GM23248 (cell line): Measurements from ENCODE around the gene CCDC186. TPM values are rescaled to one million over a fixed set of nuclear protein-coding genes. Genes with fewer than 3 reads are reported as not detected.

Source experiments
- DNase-seq: peaks from one replicate; pipeline ENCODE4 v3.0.0-alpha.2; 2015
- H2AFZ ChIP-seq: fragments of 200-600 bp; sonication (generic); 2 replicates; pipeline ENCODE4 v1.6.1; 2016; ENCODE audit warnings: antibody characterized with exemption
- H3F3A ChIP-seq: fragments of 200-600 bp; sonication (generic); 2 replicates; pipeline ENCODE4 v1.6.1; 2016; ENCODE audit warnings: mild to moderate bottlenecking, antibody characterized with exemption, mixed run types; ENCODE audit not compliant: insufficient read depth
- H3K27ac ChIP-seq: fragments of 200-600 bp; sonication (generic); 2 replicates; pipeline ENCODE4 v1.5.1; 2016; ENCODE audit warnings: mild to moderate bottlenecking
- H3K27me3 ChIP-seq: fragments of 200-600 bp; sonication (generic); replicated peaks from 2 replicates; pipeline ENCODE4 v1.6.1; 2016; ENCODE audit warnings: mild to moderate bottlenecking; ENCODE audit not compliant: insufficient read depth
- H3K36me3 ChIP-seq: fragments of 200-600 bp; sonication (generic); 2 replicates; pipeline ENCODE4 v1.6.1; 2016; ENCODE audit warnings: low read depth, mild to moderate bottlenecking
- H3K4me1 ChIP-seq: fragments of 200-600 bp; sonication (generic); 2 replicates; pipeline ENCODE4 v1.6.1; 2016; ENCODE audit warnings: mild to moderate bottlenecking; ENCODE audit not compliant: insufficient read depth
- H3K4me2 ChIP-seq: fragments of 200-600 bp; sonication (generic); one replicate; pipeline ENCODE4 v1.6.1; 2016; ENCODE audit warnings: mild to moderate bottlenecking; ENCODE audit not compliant: unreplicated experiment
- H3K4me3 ChIP-seq: fragments of 200-600 bp; sonication (generic); 2 replicates; pipeline ENCODE4 v1.5.1; 2016; ENCODE audit warnings: mild to moderate bottlenecking
- H3K79me2 ChIP-seq: fragments of 200-600 bp; sonication (generic); 2 replicates; pipeline ENCODE4 v1.6.1; 2016; ENCODE audit warnings: mild to moderate bottlenecking; ENCODE audit not compliant: insufficient read depth
- H3K9ac ChIP-seq: fragments of 200-600 bp; sonication (generic); 2 replicates; pipeline ENCODE4 v1.6.1; 2016; ENCODE audit warnings: mild to moderate bottlenecking
- H3K9me2 ChIP-seq: fragments of 200-600 bp; sonication (generic); 2 replicates; pipeline ENCODE4 v1.6.1; 2016; ENCODE audit warnings: mixed run types, mild to moderate bottlenecking, moderate library complexity; ENCODE audit not compliant: insufficient read depth
- H3K9me3 ChIP-seq: fragments of 200-600 bp; sonication (generic); one replicate; pipeline ENCODE4 v1.6.1; 2017; ENCODE audit warnings: low read depth
- H4K20me1 ChIP-seq: fragments of 200-600 bp; sonication (generic); 2 replicates; pipeline ENCODE4 v1.6.0; 2016; ENCODE audit not compliant: insufficient read depth
- EZH2 ChIP-seq: fragments of 200-600 bp; sonication (generic); IDR thresholded peaks from 2 replicates; pipeline ENCODE4 v1.6.1; 2018; ENCODE audit warnings: antibody characterized with exemption, mild to moderate bottlenecking; ENCODE audit not compliant: insufficient read depth, poor library complexity, severe bottlenecking
- EZH2phosphoT487 ChIP-seq: fragments of 200-600 bp; sonication (generic); IDR thresholded peaks from 2 replicates; pipeline ENCODE4 v1.6.1; 2018; ENCODE audit warnings: antibody characterized with exemption, moderate library complexity, mild to moderate bottlenecking, low read depth; ENCODE audit not compliant: insufficient read depth
- WGBS, 2 experiments: methylation state at CpG; one replicate each; pipeline ENCODE4 v1.1.6; 2015 to 2017; ENCODE audit warnings: low lambda C conversion rate in 2 of 2, low coverage in 1 of 2; ENCODE audit errors: missing lambda C conversion rate in 2 of 2; 5-methylcytosine and 5-hydroxymethylcytosine counted together
- in situ Hi-C: fragments of 300-500 bp; cut with MboI; formaldehyde crosslinking; loops from 2 replicates; pipeline ENCODE4 v1.15.0; 2020
- polyA plus RNA-seq: library from polyadenylated mRNA; unstranded; fragments of >200 nt; fragmentation: Nextera tagmentation; extraction: Ambion mirVana; gene quantifications from 2 replicates; pipeline ENCODE4 v1.2.1, GENCODE V29; 2016
- total RNA-seq: library from RNA; depleted of rRNA; stranded (reverse); fragments of >200 nt; shearing (Covaris generic); gene quantifications from 2 replicates; pipeline ENCODE4 v1.2.3, GENCODE V29; 2014

CCDC186 gene
- total and polyA plus RNA-seq, 2 experiments from 2014 or later = 7.4 to 9.8 TPM

GRCh38 chr10:114084215-114084614 is 89.8 kb downstream of the CCDC186 start:
- no peaks in the 10 kb centered on the region for H3K9me3 ChIP-seq
- no peaks in the 10 kb centered on the region for H3K9me2 ChIP-seq
- in situ Hi-C loops = no loop called here
- DNase-seq = no peak
- H3K27me3 ChIP-seq = no peaks in the 10 kb centered on the region
- WGBS, 2 experiments = 59 to 66% methylated on average over 4 of the region's 4 CpGs
- no peaks in the 10 kb centered on the region for H4K20me1 ChIP-seq
- no peak for TF ChIP-seq EZH2
- no peak for TF ChIP-seq EZH2phosphoT487
- no peaks in the 10 kb centered on the region for H3K4me1 ChIP-seq
- no peak overlapping the region for H3K27ac ChIP-seq
- H3K9ac ChIP-seq = no peak overlapping the region
- H2AFZ ChIP-seq = no peak overlapping the region
- H3F3A ChIP-seq = no peaks in the 10 kb centered on the region
- H3K79me2 ChIP-seq = no peaks in the 10 kb centered on the region
- H3K4me3 ChIP-seq = no peak overlapping the region
- no peak overlapping the region for H3K4me2 ChIP-seq
- no peaks in the 10 kb centered on the region for H3K36me3 ChIP-seq

DNA sequence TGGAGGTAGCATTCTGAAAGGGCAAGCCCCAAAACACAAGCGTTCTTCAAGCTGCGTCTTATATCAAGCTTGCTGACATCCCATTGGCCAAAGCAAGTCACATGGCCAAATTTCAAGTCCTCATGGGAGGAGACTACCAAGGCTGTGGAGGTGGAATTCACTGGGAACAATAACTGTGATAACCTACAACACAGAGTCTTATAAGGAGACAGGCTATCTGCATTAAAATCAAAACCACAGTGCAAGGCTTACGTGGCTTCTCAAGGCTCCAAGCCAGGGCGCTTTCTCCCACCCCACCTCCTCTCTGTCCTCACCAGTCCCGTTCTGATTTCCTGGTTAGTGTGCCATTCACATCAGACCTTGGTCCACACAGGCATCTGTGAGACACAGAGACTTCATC is 91.0 kb downstream of the CCDC186 start:
- no peak overlapping the region for H3K4me3 ChIP-seq
- 92% methylated on average over 5 of the region's 5 CpGs for WGBS, 2 experiments
- DNase-seq = no peak
- no peak for TF ChIP-seq EZH2phosphoT487
- H3K79me2 ChIP-seq = no peaks in the 10 kb centered on the region
- peaks cover 5% of the 10 kb centered on the region; the same call in 1 of the 2 replicates for H3K27me3 ChIP-seq
- no peaks in the 10 kb centered on the region for H3K9me3 ChIP-seq
- no peak overlapping the region for H3K9ac ChIP-seq
- H3K4me1 ChIP-seq = no peaks in the 10 kb centered on the region
- no peak overlapping the region for H3K4me2 ChIP-seq
- H3K9me2 ChIP-seq = no peaks in the 10 kb centered on the region
- H3F3A ChIP-seq = no peaks in the 10 kb centered on the region
- in situ Hi-C loops = no loop called here
- H2AFZ ChIP-seq = no peak overlapping the region
- H3K27ac ChIP-seq = no peak overlapping the region
- H4K20me1 ChIP-seq = no peaks in the 10 kb centered on the region
- no peaks in the 10 kb centered on the region for H3K36me3 ChIP-seq

DNA sequence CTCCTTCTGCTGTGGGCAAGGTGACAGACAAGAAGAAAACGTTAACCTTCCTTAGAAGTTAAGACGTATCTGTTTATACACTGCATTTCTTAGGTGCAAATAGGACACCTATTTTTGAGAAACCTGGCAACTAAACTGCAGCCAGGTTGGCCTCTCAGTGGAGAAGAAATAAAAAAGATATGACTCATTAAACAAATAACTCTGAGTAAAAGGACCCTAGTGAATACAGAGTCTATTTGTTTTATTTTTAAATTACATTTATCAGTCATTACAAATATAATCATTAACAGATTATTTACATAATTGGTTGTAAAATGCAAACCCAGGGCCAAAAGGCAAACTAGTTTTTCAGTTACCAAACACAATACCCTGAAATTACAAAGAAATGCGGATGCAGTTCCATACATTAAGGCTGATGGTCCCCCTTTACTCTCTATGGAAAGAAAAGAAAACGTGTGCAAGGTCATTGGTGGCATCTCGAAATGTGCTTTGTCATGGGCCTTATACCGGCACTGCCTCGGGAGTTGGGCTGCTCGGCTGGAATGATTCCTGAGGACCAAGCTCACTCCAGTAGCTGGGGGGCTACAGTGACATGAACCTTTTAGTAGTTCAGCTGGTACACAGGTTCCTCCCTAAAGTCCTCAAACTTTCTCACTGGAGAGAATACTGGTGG is 92.0 kb downstream of the CCDC186 start:
- no peaks in the 10 kb centered on the region for H3K9me2 ChIP-seq
- no peak for TF ChIP-seq EZH2phosphoT487
- TF ChIP-seq EZH2 = no peak
- in situ Hi-C loops = no loop called here
- H3K27ac ChIP-seq = no peak overlapping the region
- H3K79me2 ChIP-seq = no peaks in the 10 kb centered on the region
- no peak overlapping the region for H3K4me2 ChIP-seq
- H3K27me3 ChIP-seq = peaks cover 5% of the 10 kb centered on the region; the same call in 1 of the 2 replicates
- no peaks in the 10 kb centered on the region for H3F3A ChIP-seq
- no peaks in the 10 kb centered on the region for H3K4me1 ChIP-seq
- no peaks in the 10 kb centered on the region for H3K36me3 ChIP-seq
- no peak overlapping the region for H2AFZ ChIP-seq
- no peaks in the 10 kb centered on the region for H3K9me3 ChIP-seq
- no peak overlapping the region for H3K4me3 ChIP-seq
- H4K20me1 ChIP-seq = no peaks in the 10 kb centered on the region
- no peak overlapping the region for H3K9ac ChIP-seq
- WGBS, 2 experiments = 69 to 79% methylated on average over 8 of the region's 8 CpGs
- DNase-seq = no peak

DNA sequence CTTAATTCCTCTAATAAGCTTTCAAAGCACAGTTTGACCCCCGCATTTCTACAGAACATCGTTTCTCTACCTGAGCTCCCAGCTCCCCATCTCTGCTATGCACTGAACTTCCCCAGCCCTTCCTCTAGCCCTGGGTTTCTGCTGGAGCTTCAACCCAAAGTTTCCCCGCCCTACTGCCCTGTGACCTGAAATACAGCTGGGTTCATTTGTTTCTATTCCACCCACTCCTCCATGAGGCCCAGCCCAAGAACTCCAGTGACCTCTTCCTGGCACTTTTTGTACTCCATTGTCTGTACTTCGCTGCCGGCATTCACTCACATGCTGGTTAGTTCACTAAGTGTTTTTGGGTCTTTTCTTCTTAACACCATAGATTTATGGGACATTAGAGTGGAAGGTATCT is 94.6 kb downstream of the CCDC186 start:
- no peaks in the 10 kb centered on the region for H3K9me2 ChIP-seq
- no peak overlapping the region for H3K4me3 ChIP-seq
- no peaks in the 10 kb centered on the region for H3K9me3 ChIP-seq
- H2AFZ ChIP-seq = no peak overlapping the region
- no peak for DNase-seq
- no peaks in the 10 kb centered on the region for H4K20me1 ChIP-seq
- in situ Hi-C loops = no loop called here
- no peaks in the 10 kb centered on the region for H3F3A ChIP-seq
- WGBS, 2 experiments = 77 to 81% methylated on average over 5 of the region's 5 CpGs
- no peak overlapping the region for H3K4me2 ChIP-seq
- no peaks in the 10 kb centered on the region for H3K36me3 ChIP-seq
- TF ChIP-seq EZH2 = no peak
- TF ChIP-seq EZH2phosphoT487 = no peak
- peaks cover 5% of the 10 kb centered on the region; the same call in 1 of the 2 replicates for H3K27me3 ChIP-seq
- H3K4me1 ChIP-seq = no peaks in the 10 kb centered on the region
- H3K27ac ChIP-seq = no peak overlapping the region
- no peak overlapping the region for H3K9ac ChIP-seq
- no peaks in the 10 kb centered on the region for H3K79me2 ChIP-seq

GRCh38 chr10:114078346-114078745 is 95.7 kb downstream of the CCDC186 start:
- no peak for DNase-seq
- no peak overlapping the region for H3K4me2 ChIP-seq
- no peak overlapping the region for H2AFZ ChIP-seq
- 26 to 29% methylated on average over 6 of the region's 6 CpGs for WGBS, 2 experiments
- no peak overlapping the region for H3K9ac ChIP-seq
- no peaks in the 10 kb centered on the region for H3K79me2 ChIP-seq
- no peak overlapping the region for H3K4me3 ChIP-seq
- H3K36me3 ChIP-seq = no peaks in the 10 kb centered on the region
- H3K4me1 ChIP-seq = no peaks in the 10 kb centered on the region
- H3K9me3 ChIP-seq = no peaks in the 10 kb centered on the region
- H3K27me3 ChIP-seq = peaks cover 5% of the 10 kb centered on the region; the same call in 1 of the 2 replicates
- H3K9me2 ChIP-seq = no peaks in the 10 kb centered on the region
- no peak overlapping the region for H3K27ac ChIP-seq
- TF ChIP-seq EZH2 (no peak), EZH2phosphoT487 (no peak)
- in situ Hi-C loops = no loop called here
- H3F3A ChIP-seq = no peaks in the 10 kb centered on the region
- no peaks in the 10 kb centered on the region for H4K20me1 ChIP-seq
